Suprapubic skin (tissue), 4 donors: Measurements from ENCODE around the gene CACNA2D4. TPM values are rescaled to one million over a fixed set of nuclear protein-coding genes. Genes with fewer than 3 reads are reported as not detected.

ENCODE experiments used
- DNase-seq, 2 donors: peaks; one replicate each; pipeline ENCODE4 v3.0.0-alpha.2; 2019; ENCODE audit warnings: low spot score in 2 of 2
- H3K27ac ChIP-seq: fragments of 200-600 bp; sonication (generic); one replicate; pipeline ENCODE4 v1.5.1; 2019
- H3K27me3 ChIP-seq: fragments of 200-600 bp; sonication (generic); one replicate; pipeline ENCODE4 v1.5.1; 2019
- H3K36me3 ChIP-seq: fragments of 200-600 bp; sonication (generic); one replicate; pipeline ENCODE4 v1.5.1; 2019
- H3K4me1 ChIP-seq: fragments of 200-600 bp; sonication (generic); one replicate; pipeline ENCODE4 v1.5.1; 2019
- H3K4me3 ChIP-seq: fragments of 200-600 bp; sonication (generic); one replicate; pipeline ENCODE4 v1.5.1; 2019; ENCODE audit warnings: mild to moderate bottlenecking
- H3K9me3 ChIP-seq: fragments of 200-600 bp; sonication (generic); one replicate; pipeline ENCODE4 v1.5.1; 2019
- EP300 ChIP-seq: sonication (generic); formaldehyde crosslinking; IDR thresholded peaks from one replicate; pipeline ENCODE4 v1.6.1; 2017; ENCODE audit warnings: antibody characterized with exemption
- POLR2A ChIP-seq, 2 donors: fragments of 450-650 bp; IDR thresholded peaks; one replicate each; pipeline ENCODE4 v1.6.1; 2017; ENCODE audit warnings: antibody characterized with exemption in 2 of 2, mild to moderate bottlenecking in 2 of 2, moderate library complexity in 2 of 2
- POLR2AphosphoS5 ChIP-seq, 3 donors: sonication (generic); formaldehyde crosslinking; IDR thresholded peaks; one replicate each; pipeline ENCODE4 v1.6.1; 2017; ENCODE audit warnings: antibody characterized with exemption in 3 of 3
- WGBS: methylation state at CpG from one replicate; pipeline ENCODE4 v1.1.5; 2018; 5-methylcytosine and 5-hydroxymethylcytosine counted together
- total RNA-seq, 4 donors: library from RNA; depleted of rRNA; stranded (reverse); fragments of >200 nt; gene quantifications; one replicate each; pipeline ENCODE4 v1.1.0, GENCODE V29; 2016
- TF ChIP-seq, protein P1 (sequence below), 2 donors: fragments of 200-600 bp in 1 of 2; fragments of 450-650 bp in 1 of 2; sonication (generic) in 1 of 2; IDR thresholded peaks; one replicate each; pipeline ENCODE4 v1.5.1; 2016 to 2019; ENCODE audit warnings: antibody characterized with exemption in 2 of 2, mild to moderate bottlenecking in 1 of 2, moderate library complexity in 1 of 2

CACNA2D4 gene
- total RNA-seq, 4 donors from 2014 or later, result 0.56 to 1.5 (median 0.97) TPM

DNA sequence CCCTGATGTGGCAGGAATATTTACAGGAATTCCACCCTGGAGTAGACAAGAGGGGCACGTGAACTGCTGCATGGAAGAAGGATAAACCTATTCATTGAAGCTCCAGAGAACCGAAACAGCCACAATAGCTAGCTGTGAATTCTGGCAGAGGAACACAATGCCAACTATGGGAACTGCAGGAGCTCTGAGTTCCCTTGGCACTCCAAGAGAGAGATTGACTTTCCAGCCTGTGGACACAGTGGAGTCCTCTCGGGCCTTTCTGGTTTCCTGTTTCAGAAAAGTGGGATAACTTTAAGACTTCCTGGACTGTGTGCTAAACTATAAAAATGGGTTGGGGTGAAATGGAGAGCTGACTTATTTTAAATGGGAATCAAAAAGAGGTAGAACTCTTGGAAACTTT is 11.9 kb downstream of the CACNA2D4 start:
- no peaks in the 10 kb centered on the region for H3K36me3 ChIP-seq
- no peak for DNase-seq
- TF ChIP-seq POLR2A (IDR thresholded peaks at IDR 0.05), result no peak
- no peak for TF ChIP-seq POLR2AphosphoS5 (IDR thresholded peaks at IDR 0.05)
- TF ChIP-seq EP300, result no peak
- TF ChIP-seq, protein P1, sequence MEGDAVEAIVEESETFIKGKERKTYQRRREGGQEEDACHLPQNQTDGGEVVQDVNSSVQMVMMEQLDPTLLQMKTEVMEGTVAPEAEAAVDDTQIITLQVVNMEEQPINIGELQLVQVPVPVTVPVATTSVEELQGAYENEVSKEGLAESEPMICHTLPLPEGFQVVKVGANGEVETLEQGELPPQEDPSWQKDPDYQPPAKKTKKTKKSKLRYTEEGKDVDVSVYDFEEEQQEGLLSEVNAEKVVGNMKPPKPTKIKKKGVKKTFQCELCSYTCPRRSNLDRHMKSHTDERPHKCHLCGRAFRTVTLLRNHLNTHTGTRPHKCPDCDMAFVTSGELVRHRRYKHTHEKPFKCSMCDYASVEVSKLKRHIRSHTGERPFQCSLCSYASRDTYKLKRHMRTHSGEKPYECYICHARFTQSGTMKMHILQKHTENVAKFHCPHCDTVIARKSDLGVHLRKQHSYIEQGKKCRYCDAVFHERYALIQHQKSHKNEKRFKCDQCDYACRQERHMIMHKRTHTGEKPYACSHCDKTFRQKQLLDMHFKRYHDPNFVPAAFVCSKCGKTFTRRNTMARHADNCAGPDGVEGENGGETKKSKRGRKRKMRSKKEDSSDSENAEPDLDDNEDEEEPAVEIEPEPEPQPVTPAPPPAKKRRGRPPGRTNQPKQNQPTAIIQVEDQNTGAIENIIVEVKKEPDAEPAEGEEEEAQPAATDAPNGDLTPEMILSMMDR (IDR thresholded peaks at IDR 0.05), result no peak
- H3K4me1 ChIP-seq, result peaks cover 7% of the 10 kb centered on the region
- H3K9me3 ChIP-seq, result peaks cover 12% of the 10 kb centered on the region
- H3K27ac ChIP-seq, result no peak overlapping the region
- H3K27me3 ChIP-seq, result peaks cover 22% of the 10 kb centered on the region
- 53% methylated on average over 3 of the region's 3 CpGs for WGBS
- no peak overlapping the region for H3K4me3 ChIP-seq

DNA sequence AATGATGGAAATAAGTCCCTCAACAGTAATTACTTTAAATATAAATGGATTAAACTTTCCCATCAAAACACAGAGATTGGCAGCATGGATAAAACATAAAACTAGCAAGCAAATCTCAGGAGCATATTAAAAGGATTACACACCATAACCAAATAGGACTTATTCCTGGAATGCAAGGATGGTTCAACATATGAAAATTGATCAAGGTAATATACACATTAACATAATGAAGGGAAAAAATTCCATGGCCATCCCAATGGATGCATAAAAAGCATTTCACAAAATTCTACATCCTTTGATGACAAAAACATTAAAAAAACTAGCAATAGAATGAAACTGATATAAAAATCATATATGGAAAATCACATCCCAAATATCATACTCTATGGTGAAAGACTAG is 13.6 kb downstream of the CACNA2D4 start:
- TF ChIP-seq, protein P1 (IDR thresholded peaks at IDR 0.05), result no peak
- TF ChIP-seq POLR2AphosphoS5 (IDR thresholded peaks at IDR 0.05) (no peak), EP300 (no peak), POLR2A (IDR thresholded peaks at IDR 0.05) (no peak)

DNA sequence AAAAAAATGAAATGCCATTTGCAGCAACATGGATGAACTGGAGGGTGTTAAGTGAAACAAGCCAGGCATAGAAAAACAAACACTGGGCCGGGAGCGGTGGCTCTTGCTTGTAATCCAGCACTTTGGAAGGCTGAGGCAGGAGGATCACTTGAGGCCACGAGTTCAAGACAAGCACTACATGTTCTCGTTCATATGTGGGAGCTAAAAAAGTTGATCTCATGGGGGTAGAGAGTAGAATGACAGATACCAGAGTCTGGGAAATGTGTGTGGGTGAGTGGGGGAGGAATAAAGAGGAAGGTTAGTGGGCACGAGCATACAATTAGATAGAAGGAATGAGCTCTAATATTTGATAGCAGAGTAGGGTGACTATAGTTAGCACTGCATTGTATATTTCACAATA is 21.5 kb downstream of the CACNA2D4 start:
- WGBS, result 77% methylated on average over 5 of the region's 5 CpGs
- no peak for TF ChIP-seq POLR2A (IDR thresholded peaks at IDR 0.05)
- no peak for TF ChIP-seq EP300
- TF ChIP-seq POLR2AphosphoS5 (IDR thresholded peaks at IDR 0.05), result no peak
- TF ChIP-seq, protein P1 (IDR thresholded peaks at IDR 0.05), result no peak
- no peaks in the 10 kb centered on the region for H3K4me1 ChIP-seq

More for the DNA sequence above, 13.6 kb downstream of the CACNA2D4 start:
- no peak overlapping the region for H3K27ac ChIP-seq
- H3K4me3 ChIP-seq, result no peak overlapping the region
- H3K36me3 ChIP-seq, result no peaks in the 10 kb centered on the region
- peaks cover 12% of the 10 kb centered on the region for H3K9me3 ChIP-seq
- peaks cover 7% of the 10 kb centered on the region for H3K4me1 ChIP-seq
- DNase-seq, result no peak
- peaks cover 20% of the 10 kb centered on the region for H3K27me3 ChIP-seq

DNA sequence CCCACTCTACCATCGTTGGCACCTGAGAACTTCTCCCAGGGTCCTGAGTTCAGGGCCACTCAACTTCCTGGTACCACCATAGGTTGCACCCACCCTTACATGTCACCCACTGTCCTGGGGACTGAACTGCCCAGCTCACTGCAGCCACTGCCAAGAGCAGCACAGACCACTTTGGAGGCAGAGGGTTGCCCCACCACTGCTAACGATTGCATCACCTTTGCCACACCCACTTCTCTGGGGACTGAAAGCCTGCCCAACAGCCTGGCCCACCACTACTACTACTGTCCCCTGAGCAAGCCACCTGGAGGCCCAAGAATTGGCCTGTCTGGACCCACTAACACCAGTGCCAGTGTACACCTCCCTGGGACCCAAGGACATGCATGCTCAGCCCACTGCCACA is 27.6 kb downstream of the CACNA2D4 start:
- Histone ChIP-seq H3K27ac (no peak overlapping the region), H3K27me3 (peaks cover 4% of the 10 kb centered on the region), H3K9me3 (peaks cover 5% of the 10 kb centered on the region), H3K4me1 (no peaks in the 10 kb centered on the region), H3K36me3 (no peaks in the 10 kb centered on the region), H3K4me3 (no peak overlapping the region)
- TF ChIP-seq, protein P1 (IDR thresholded peaks at IDR 0.05), result no peak
- no peak for TF ChIP-seq POLR2AphosphoS5 (IDR thresholded peaks at IDR 0.05)
- TF ChIP-seq POLR2A (IDR thresholded peaks at IDR 0.05), result no peak
- TF ChIP-seq EP300, result no peak
- no CpG with 5 or more reads among the region's 2 CpGs for WGBS
- no peak for DNase-seq

More for the DNA sequence above, 21.5 kb downstream of the CACNA2D4 start:
- Histone ChIP-seq H3K27ac (no peak overlapping the region), H3K4me3 (no peak overlapping the region), H3K9me3 (peaks cover 3% of the 10 kb centered on the region), H3K27me3 (no peaks in the 10 kb centered on the region), H3K36me3 (no peaks in the 10 kb centered on the region)
- DNase-seq, result no peak

DNA sequence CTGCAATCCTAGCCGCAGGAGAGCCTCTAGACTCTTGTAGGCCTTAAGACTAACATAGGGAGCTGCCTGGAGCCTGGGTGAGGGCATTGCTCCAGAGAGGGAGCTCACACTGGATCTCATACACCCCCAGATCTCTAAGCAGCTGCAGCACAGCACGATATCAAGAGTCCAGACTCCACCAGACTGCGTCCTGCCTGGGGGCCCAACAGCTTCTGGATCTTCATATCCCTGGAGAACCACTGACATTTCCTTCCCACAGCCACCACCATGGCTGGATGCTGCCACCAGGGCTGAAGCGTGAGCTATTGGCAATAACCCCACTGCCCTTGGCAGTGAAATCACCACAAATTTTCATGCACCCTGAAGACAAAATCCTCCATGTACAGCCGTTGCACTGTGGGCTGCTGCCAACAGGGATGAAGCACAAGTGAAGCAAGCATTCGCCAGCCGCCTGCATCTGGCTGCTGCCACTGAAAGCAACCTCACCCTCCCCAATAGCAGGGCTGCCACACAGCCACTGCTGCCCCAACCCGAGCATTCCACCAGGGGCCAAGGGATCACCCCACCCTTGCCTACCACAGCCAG is 28.2 kb downstream of the CACNA2D4 start:
- H3K27me3 ChIP-seq, result peaks cover 4% of the 10 kb centered on the region
- H3K4me3 ChIP-seq, result no peak overlapping the region
- H3K36me3 ChIP-seq, result no peaks in the 10 kb centered on the region
- no peak for TF ChIP-seq EP300
- H3K9me3 ChIP-seq, result peaks cover 5% of the 10 kb centered on the region
- H3K27ac ChIP-seq, result no peak overlapping the region
- no peaks in the 10 kb centered on the region for H3K4me1 ChIP-seq
- 91% methylated on average over 7 of the region's 8 CpGs for WGBS
- no peak for DNase-seq

DNA sequence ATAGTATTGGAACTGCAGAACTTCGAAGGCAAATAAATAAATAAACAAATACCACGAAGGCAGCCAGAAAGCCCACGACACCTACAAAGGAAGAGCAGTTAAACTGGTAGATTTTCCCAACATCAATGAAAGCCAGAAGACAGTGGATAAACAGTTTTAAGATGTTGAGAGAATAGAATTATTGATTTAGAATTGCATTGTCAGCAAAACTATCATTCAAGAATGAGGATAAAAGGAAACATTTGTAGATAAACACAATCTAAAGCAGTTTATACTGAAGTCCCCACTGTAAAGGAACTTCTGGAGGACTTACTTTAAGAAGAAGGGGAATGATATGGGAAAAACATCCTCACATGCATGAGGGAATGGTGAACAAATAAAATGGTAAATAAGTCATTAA is 29.5 kb downstream of the CACNA2D4 start:
- no peak overlapping the region for H3K27ac ChIP-seq
- H3K27me3 ChIP-seq, result peaks cover 4% of the 10 kb centered on the region
- TF ChIP-seq EP300 (no peak), POLR2AphosphoS5 (IDR thresholded peaks at IDR 0.05) (no peak), POLR2A (IDR thresholded peaks at IDR 0.05) (no peak)
- TF ChIP-seq, protein P1 (IDR thresholded peaks at IDR 0.05), result no peak
- H3K9me3 ChIP-seq, result peaks cover 5% of the 10 kb centered on the region
- no peaks in the 10 kb centered on the region for H3K4me1 ChIP-seq
- WGBS, result 88% methylated on average over 3 of the region's 3 CpGs
- no peak for DNase-seq
- H3K36me3 ChIP-seq, result no peaks in the 10 kb centered on the region
- H3K4me3 ChIP-seq, result no peak overlapping the region
